Testis (tissue), 2 donors: Measurements from ENCODE around the gene ALAS1.

Experiments used
- CTCF ChIP-seq, 3 experiments: fragments of 450-650 bp in 2 of 3; fragments of 200-600 bp in 1 of 3; sonication (generic) in 1 of 3; IDR thresholded peaks; one replicate each; pipeline ENCODE4 v1.5.1; 2016 to 2019; ENCODE audit warnings: antibody characterized with exemption in 3 of 3, mild to moderate bottlenecking in 2 of 3, moderate library complexity in 1 of 3
- POLR2A ChIP-seq: fragments of 450-650 bp; IDR thresholded peaks from one replicate; pipeline ENCODE4 v1.6.1; 2017; ENCODE audit warnings: antibody characterized with exemption, mild to moderate bottlenecking, moderate library complexity

GRCh38 chr3:52159503-52159902 is 38.5 kb upstream of the ALAS1 start:
- TF ChIP-seq CTCF (IDR thresholded peaks at IDR 0.05), result no peak
- no peak for TF ChIP-seq POLR2A
